Peyer's patch (tissue), 4 donors: ENCODE data around the gene S100A11. TPM values are rescaled to one million over a fixed set of nuclear protein-coding genes. Genes with fewer than 3 reads are reported as not detected.

ENCODE experiments used
- DNase-seq, 3 donors: peaks; one replicate each; pipeline ENCODE4 v3.0.0-alpha.2; 2017 to 2019
- H3K27ac ChIP-seq, 4 donors: fragments of 200-600 bp; sonication (generic); one replicate each; pipeline ENCODE4 v1.5.1; 2016 to 2019
- H3K27me3 ChIP-seq, 2 donors: fragments of 200-600 bp; sonication (generic); one replicate each; pipeline ENCODE4 v1.5.1; 2019
- H3K36me3 ChIP-seq, 3 donors: fragments of 200-600 bp; sonication (generic); one replicate each; pipeline ENCODE4 v1.5.1; 2016 to 2019
- H3K4me1 ChIP-seq, 4 donors: fragments of 200-600 bp; sonication (generic); one replicate each; pipeline ENCODE4 v1.5.1; 2016 to 2019
- H3K4me3 ChIP-seq, 4 donors: fragments of 200-600 bp; sonication (generic); 1 replicate in 3 of 4; 2 replicates in 1 of 4; pipeline ENCODE4 v1.5.1; 2016 to 2019; ENCODE audit warnings: mild to moderate bottlenecking in 1 of 4
- H3K9me3 ChIP-seq, 4 donors: fragments of 200-600 bp; sonication (generic); one replicate each; pipeline ENCODE4 v1.5.1; 2016 to 2019; ENCODE audit warnings: mild to moderate bottlenecking in 1 of 4
- CTCF ChIP-seq, 6 experiments: fragments of 450-650 bp in 4 of 6; fragments of 200-600 bp in 2 of 6; sonication (generic) in 1 of 6; IDR thresholded peaks; one replicate each; pipeline ENCODE4 v1.5.1; 2017 to 2019; ENCODE audit warnings: antibody characterized with exemption in 6 of 6, mild to moderate bottlenecking in 3 of 6, moderate library complexity in 1 of 6
- POLR2A ChIP-seq, 2 donors: fragments of 450-650 bp; IDR thresholded peaks; one replicate each; pipeline ENCODE4 v1.5.1; 2017; ENCODE audit warnings: antibody characterized with exemption in 2 of 2, mild to moderate bottlenecking in 2 of 2, moderate library complexity in 2 of 2
- total RNA-seq, 4 donors: library from RNA; depleted of rRNA; stranded (reverse); fragments of >200 nt; gene quantifications; one replicate each; pipeline ENCODE4 v1.1.0, GENCODE V29; 2016

The S100A11 gene
- total RNA-seq, 4 donors from 2014 or later, result 33.3 to 75.1 (median 72.0) TPM

GRCh38 chr1:152029144-152029928 is 7.5 kb downstream of the S100A11 start:
- H3K27me3 ChIP-seq, result no peaks in the 10 kb centered on the region
- H3K4me1 ChIP-seq, result peaks cover 0 to 4% (median 0%) of the 10 kb centered on the region in 4 donors
- TF ChIP-seq CTCF (IDR thresholded peaks at IDR 0.05) (no peak), POLR2A (IDR thresholded peaks at IDR 0.05) (no peak)
- H3K27ac ChIP-seq, result no peak overlapping the region
- DNase-seq, result no peak
- no peak overlapping the region for H3K4me3 ChIP-seq
- peaks cover 0 to 31% (median 0%) of the 10 kb centered on the region in 3 donors for H3K36me3 ChIP-seq
- H3K9me3 ChIP-seq, result no peaks in the 10 kb centered on the region

- H3K27ac ChIP-seq, result no peak overlapping the region
- H3K27me3 ChIP-seq, result no peaks in the 10 kb centered on the region
- no peak for TF ChIP-seq CTCF (IDR thresholded peaks at IDR 0.05)
- no peak for TF ChIP-seq POLR2A (IDR thresholded peaks at IDR 0.05)
- no peaks in the 10 kb centered on the region for H3K9me3 ChIP-seq
- no peak overlapping the region for H3K4me3 ChIP-seq
- no peak for DNase-seq
- H3K36me3 ChIP-seq, result peaks cover 0 to 13% (median 0%) of the 10 kb centered on the region in 3 donors
- no peaks in the 10 kb centered on the region for H3K4me1 ChIP-seq
Observed at GRCh38 chr1:152026895-152027294, 9.9 kb downstream of the S100A11 start.

- no peaks in the 10 kb centered on the region for H3K9me3 ChIP-seq
- H3K36me3 ChIP-seq, result no peaks in the 10 kb centered on the region
- H3K4me3 ChIP-seq, result no peak overlapping the region
- H3K4me1 ChIP-seq, result no peaks in the 10 kb centered on the region
- no peak for TF ChIP-seq POLR2A (IDR thresholded peaks at IDR 0.05)
- no peak for TF ChIP-seq CTCF (IDR thresholded peaks at IDR 0.05)
- H3K27ac ChIP-seq, result no peak overlapping the region
- H3K27me3 ChIP-seq, result no peaks in the 10 kb centered on the region
- DNase-seq, result no peak
Observed at GRCh38 chr1:152024223-152024622, 12.6 kb downstream of the S100A11 start.

GRCh38 chr1:152023221-152023620 is 13.6 kb downstream of the S100A11 start:
- DNase-seq, result no peak
- H3K36me3 ChIP-seq, result no peaks in the 10 kb centered on the region
- H3K27me3 ChIP-seq, result no peaks in the 10 kb centered on the region
- H3K4me3 ChIP-seq, result no peak overlapping the region
- no peaks in the 10 kb centered on the region for H3K4me1 ChIP-seq
- H3K27ac ChIP-seq, result no peak overlapping the region
- no peaks in the 10 kb centered on the region for H3K9me3 ChIP-seq
- no peak for TF ChIP-seq CTCF (IDR thresholded peaks at IDR 0.05)
- TF ChIP-seq POLR2A (IDR thresholded peaks at IDR 0.05), result no peak

- Histone ChIP-seq H3K4me1 (no peaks in the 10 kb centered on the region), H3K27ac (no peak overlapping the region), H3K27me3 (no peaks in the 10 kb centered on the region), H3K9me3 (no peaks in the 10 kb centered on the region), H3K36me3 (no peaks in the 10 kb centered on the region), H3K4me3 (no peak overlapping the region)
- TF ChIP-seq CTCF (IDR thresholded peaks at IDR 0.05) (no peak), POLR2A (IDR thresholded peaks at IDR 0.05) (no peak)
- no peak for DNase-seq
Observed at GRCh38 chr1:152022474-152022873, 14.3 kb downstream of the S100A11 start.
